ENCODE data around the gene TIAM2.

TIAM2 gene

DNA sequence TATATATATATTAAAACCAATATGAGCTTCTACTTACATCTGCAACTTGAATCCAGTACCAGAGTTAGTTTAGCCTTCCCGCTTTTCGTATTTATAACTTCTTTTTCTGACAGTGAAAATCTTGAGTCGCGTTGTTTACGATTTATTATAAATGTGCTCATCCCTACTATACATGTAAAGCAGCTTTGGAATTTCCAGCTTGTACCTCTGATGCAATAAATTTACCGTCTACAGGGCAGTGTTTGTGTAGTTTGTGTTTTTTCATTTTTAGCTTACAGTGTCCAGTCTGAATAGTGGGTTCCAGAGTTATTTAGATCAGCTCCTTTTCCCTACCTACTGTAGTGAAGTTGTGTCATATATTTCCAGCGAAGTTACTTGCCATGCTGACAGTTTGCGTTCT is 66.3 kb downstream of the TIAM2 start:
- DNase-seq (ENCODE audit: low read depth, low spot score) = no peak

DNA sequence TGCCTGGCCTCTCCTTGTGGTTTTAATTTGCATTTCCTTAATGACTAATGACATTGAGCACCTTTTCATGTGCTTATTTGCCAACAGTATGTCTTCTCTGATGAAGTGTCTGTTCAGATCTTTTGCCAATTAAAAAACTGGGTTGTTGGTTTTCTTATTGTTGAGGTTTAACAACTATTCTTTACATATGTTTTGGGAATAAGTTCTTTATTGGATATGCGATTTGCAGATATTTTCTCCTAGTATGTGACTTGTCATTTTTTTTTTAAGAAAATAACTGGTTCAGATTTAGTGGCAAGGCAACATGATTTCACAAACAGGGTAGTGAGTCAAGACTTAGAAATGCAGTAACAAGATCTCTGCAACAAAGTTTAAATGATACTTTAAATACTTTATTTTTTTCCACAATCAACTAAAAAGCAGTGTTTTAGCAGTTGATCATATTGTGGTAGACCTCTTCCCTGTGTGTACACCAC is 67.8 kb downstream of the TIAM2 start:
- DNase-seq (ENCODE audit: low read depth, low spot score) = no peak

DNA sequence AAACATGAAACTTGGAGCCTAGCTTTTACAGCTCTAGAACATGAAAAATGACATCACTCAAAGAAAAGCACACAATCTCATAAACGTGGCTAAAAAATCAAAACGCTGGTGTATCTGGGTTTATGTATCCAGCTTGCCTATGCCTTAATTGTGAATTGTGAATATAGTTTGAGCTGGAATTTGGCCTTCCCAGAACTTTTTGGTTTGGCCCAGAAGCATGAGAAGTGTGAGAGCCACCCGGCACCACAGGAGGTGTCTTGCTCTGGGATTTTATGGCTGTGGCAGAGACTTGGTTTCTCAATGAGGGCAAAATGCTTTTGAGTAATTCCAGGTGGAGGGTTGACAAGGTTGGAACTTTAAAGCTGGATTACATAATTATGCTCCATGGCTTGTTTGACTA is 69.2 kb downstream of the TIAM2 start:
- no peak for DNase-seq (ENCODE audit: low read depth, low spot score)

DNA sequence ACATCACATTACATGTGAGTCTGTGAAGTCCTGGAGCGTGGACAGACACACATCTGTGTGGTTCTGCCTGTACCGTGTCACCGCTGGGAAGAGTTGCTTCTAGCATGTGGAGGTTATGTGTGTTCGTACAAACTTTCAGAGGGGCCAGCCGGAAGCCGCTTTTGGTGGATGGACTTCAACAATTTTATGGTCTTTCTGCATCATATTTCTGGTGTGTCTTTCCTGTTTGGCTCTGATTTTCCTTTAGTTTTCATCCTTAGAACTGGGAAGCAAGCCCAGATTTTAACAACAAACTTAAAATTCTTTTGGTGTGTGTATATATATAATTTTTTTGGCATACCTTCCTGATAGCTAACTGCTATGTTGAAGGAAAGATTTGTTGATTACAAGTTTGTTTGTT is 71.2 kb downstream of the TIAM2 start:
- DNase-seq (ENCODE audit: low read depth, low spot score) = no peak

DNA sequence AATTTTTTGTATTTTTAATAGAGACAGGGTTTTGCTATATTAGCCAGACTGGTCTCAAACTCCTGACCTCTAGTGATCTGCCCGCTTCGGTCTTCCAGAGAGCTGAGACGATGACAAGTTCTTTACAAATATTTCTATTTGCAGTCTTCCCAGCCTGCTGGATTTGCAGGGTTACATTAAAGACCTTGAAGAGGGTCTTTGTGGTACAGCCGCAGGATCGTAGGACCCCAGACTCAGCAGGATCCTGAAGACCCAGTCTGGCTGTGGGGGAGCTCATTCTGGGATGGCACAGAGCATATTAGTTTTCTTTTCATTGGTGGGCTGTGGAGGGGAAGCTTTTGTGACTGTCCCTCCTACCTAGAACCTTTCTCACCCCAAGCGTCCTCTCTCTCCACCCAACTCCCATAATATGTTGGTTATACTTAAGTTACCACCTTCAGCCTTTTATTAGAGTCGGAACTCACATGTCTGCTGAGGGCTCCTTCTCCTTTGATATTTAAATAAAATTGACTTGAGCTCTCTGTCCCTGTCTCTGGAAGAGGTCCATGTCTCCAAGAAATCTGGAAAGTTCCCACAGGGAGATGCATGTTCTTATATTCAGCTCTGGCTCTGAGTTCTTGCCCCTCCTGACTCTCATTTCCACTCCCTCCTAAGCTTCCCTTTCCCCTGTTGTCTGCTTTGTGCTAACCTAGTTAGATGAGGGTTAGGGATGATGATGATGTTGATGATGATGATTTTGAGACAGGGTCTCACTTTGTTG is 72.0 kb downstream of the TIAM2 start:
- no peak for DNase-seq (ENCODE audit: low read depth, low spot score)

DNA sequence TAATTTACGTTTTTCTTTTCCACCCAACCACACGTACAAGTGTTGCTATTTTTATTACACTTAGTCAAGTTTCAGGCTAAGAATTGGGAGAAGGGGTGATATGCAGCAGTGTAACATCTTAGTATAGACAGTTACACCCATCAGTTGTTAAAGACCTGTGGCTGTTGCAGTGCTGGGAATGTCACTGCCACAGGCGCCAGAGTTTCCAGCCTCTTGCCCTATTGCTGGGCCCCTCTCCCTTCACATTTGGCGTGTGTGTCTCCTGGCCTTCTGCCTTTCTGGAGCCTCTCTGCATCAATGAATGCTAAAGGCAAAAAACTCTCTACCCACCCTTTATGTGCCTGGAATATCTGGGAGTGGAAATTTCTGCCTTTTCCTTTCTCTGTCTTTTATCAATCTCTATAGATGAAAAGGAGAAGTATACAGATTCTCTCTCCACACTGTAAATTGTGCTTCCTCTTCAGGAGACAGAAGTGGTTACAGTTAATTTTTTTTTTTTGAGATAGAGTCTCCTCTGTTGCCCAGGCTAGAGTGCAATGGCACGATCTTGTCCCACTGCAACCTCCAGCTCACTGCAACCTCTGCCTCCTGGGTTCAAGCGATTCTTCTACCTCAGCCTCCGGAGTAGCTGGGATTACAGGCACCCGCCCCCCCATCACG is 73.0 kb downstream of the TIAM2 start:
- DNase-seq (ENCODE audit: low read depth, low spot score) = no peak

DNA sequence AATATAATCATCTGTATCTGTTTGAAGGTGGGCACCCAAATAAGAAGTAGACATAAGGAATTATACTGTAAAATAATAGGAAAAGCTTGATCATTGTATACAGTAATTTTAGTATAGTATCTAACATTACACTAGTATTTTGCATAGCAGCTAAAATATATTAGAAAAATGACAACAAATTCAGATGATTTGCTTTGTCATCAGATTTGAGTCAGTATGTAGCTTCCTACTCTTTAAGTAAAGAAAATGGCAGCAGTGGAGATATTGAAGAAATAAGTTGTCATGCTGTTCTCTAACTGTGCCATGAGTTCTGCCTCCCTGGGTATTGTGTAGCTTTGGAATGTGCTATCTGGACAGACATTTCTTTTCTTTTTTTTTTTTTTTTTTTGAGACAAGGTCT is 74.4 kb downstream of the TIAM2 start:
- DNase-seq (ENCODE audit: low read depth, low spot score) = no peak

DNA sequence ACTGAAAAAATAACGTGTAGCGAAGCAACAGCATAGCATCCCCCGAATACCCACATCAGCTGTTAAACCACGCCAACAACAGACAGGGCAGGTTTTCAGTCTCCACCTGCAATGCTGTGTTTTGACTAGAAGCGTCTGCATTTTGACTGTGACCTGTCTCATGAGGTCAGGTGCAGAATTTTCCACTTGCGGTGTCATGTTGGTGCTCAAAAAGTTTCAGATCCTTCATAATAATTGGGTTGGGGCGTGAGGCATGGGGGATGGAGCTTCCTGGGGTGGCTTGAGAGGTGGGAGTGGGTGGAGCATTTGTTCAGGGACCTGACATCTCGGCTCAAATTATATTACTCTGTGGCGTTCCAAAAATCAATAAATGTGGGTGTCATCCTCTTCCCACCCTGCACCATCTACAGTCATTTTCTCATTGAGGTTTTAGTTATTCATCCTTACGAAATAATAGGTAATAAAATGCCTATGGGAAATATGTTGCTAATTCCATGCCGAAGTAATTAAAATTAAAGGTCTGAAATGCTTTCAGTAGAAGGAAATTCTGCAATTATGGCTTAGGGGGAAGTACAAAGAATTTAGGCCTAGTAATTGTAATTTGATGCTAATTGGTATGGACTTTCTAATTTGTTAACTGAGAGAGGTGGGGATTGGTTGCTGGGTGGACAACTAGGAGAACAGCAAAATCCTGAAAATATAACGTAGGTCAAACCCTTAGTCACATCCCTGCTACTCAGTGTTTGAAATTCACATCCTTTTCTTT is 81.0 kb downstream of the TIAM2 start:
- no peak for DNase-seq (ENCODE audit: low read depth, low spot score)

DNA sequence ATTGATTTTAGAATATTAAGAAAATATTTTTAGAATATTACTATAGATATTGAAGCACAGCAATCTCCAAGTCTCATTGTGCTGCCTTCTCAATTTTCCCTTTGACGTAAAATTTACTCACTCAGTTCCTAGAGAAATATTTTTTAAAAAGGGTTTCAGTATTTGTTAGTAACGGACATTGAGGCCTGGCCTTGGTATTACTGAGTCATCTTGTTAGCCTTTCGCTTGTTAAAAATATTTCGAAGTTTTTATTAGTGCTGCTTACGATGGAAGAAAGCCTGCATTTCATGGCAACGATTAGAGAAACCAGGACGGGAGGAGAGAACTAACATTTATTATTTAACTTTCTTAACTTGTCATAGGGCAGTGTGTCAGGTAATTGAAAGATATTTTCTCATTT is 82.2 kb downstream of the TIAM2 start:
- no peak for DNase-seq (ENCODE audit: low read depth, low spot score)

DNA sequence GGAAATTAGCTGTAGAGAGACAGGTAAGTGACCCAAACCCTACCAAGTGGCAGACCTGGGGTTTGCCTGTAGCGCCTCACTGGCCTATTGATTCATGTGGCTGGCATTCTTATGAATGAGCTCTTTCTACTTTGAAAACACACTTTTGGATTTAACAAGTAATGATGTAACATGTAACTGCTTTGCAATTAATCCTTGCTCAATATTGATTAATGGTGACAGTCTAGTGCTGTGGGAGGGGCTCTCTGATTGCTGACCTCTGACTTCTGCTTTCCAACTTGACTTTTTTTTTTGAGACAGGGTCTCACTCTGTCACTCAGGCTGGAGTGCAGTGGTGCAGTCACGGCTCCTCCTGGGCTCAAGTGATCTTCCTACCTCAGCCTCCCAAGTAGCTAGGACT is 82.7 kb downstream of the TIAM2 start:
- no peak for DNase-seq (ENCODE audit: low read depth, low spot score)

DNA sequence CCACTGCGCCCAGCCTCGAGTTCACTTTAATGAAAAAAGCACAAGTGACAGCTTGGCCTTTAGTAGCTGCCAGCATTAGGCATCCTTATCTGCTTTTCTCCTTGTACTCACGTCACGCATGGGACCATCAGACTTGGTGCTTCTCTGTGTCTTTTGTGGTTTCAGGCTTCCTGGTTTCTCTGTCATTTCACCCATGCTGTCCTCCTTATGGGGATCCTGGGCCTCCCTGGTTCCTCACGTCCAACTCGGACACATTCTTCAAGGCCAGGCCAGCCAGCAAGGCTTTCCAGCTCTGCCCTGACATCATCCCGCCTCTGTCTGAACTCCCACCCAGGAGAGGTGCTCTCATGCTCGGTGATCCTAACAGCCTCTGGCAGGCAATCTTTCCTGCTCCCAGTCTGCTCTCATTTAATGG is 83.2 kb downstream of the TIAM2 start:
- no peak for DNase-seq (ENCODE audit: low read depth, low spot score)

DNA sequence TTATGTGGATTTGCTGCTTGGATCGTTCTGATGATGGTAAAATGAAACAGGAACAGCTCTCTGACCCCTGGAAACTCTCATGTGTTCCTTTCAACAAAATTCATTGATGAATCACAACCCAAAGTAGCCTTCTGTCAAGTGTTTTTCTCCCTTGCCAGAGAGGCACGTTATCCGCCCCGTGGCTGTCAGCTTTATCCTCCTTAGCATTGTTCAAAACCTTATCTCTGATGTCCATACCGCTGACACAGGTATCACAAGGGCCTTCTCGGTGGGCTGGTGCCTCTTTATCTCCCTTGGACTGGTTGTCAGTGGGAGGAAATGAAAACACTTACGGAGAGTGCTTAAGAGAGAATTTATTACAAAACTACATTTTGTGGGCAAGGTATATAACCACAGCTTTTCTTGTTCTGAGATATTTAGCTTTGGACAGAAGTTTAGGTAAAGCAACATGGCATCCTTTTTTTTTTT is 84.9 kb downstream of the TIAM2 start:
- no peak for DNase-seq (ENCODE audit: low read depth, low spot score)

DNA sequence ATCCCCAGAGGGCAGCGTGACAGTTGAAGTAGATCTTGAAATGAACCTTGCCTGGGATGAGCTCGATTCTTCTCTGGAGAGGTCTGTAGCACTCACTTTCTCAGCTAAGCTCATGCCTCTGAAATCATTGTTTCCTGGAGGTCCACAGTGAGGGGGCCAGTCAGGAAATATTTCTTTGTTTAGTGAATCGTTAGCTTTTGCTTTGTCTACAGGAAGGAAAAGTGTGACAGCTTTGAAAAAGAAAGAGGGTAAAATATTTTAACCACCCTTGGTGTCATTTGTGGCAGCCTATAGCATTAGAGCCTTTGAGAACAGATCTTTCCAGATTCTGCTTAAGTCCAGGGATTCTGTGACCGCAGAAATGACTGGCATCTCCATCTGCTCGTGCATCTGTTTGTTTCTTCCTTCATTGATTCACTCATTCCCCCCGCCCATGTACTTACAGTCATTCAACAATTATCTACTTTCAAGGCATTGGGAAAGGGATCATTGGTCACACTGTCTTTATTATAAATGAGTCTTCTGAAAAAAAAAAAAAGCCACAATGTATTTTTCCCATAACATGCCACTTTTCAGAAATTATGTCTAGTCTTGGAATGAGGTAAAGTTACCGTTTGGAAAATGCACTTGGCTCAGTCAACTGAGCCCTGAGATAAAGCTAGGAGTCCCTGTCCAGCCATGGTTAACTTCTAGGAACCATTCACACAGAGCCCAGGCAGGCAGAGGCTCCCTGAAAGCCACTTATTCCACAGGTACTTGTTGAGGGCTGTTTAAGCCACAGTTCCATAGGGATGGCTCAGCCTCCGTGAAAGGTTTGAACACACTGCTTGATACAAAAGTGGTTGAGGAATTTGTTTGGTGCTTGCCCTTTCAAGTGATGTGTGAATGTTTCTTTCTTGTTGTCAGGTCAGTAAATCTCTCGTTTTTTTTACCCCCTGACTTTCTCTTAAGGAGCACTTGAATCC is 86.0 kb downstream of the TIAM2 start:
- no peak for DNase-seq (ENCODE audit: low read depth, low spot score)

DNA sequence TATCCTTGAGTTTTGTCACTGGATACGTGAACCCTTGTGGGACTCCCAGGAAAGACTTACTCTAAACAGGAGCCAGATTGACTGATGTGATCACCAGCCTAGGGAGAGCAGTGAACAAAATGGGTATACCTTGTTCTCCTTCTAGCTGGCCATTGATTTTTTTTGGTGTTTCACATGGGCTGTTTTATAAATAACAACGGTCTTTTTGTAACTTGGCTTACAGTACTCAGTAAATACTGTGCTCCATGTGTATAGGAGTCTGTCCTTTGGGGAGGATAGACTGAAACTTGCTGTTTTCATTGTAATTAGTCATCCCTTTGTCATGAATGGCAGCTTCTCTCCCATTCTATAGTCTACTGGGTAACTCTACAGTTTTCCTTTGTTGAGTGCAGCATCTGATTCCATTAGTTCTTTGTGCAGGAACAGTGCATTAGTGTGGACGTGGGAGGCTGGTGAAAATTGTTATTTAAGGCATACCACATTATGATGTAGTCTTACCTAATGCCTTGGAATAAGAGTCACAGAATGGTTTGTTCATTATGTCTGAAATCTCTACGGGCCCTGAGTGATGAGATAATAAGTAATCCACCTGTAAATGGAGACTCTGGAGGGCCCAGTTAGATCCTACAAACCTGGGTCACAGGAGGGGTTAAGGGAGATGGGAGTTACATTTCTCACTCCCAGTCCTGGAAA is 89.5 kb downstream of the TIAM2 start:
- no peak for DNase-seq (ENCODE audit: low read depth, low spot score)

DNA sequence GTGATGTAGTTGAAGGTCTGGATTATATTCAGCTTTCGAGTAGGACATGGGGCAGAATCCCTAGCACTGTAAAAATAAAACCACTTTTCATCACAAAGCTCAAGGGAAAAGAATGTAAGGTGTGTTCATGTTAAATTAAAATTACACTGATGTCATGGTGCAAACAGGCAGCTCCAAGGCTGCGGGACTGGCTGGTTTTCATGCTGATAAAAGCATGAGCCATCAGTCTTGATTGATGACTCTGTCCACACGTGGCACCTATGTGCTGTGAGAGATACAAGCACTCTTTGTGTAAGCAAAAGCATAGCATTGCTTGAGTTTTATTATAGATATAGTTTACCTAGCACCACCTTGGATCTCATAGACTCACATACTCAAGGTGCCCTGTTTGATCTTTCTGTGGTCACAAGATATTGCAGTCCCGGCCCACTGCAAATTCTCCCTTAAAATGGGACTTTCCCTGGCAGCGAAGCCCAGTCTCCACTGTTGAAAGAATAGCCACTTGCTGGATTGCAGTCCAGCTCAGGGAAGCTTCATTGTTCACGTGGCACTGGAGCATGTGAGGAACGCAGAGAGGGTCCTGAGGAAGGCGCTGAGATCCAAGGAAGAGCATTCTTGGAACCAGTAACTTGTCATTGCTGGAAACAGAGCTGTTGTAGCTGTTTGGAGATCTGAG is 90.6 kb downstream of the TIAM2 start:
- no peak for DNase-seq (ENCODE audit: low read depth, low spot score)

DNA sequence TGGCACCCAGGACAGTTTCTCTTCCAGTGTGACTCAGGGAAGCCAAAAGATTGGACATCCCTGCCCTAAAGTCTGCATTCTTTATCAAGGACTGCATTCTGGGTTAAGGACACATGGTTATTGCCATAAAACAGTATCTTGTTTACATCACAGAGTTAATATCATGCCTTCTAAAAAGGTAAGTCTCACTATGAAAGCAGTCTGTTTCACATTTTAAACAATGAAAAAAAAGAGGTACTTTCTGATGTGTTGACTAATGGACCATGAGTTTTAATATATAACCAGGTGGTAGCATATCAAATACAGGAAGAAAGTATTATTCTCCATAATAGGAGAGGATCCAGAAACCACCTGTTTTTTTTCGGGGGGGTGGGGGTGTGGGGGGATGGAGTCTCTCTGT is 93.7 kb downstream of the TIAM2 start:
- DNase-seq (ENCODE audit: low read depth, low spot score) = no peak

DNA sequence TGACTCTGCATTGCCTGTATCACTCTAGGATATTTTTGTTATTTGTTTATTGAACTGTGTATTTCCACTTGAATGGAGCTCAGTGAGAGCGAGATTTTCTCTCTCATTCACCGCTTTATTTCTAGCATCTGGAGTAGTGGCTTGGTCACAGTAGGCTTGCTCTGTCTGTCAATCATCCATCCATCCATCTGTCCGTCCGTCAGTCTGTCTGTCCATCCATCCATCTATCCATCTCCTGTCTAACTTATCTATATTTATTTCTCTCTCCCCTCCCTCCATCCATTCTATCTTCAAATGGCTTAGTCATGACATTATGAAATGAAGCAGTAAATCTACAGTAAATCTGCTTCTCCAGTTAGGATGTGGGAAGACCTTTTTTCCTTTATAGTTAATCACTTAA is 94.6 kb downstream of the TIAM2 start:
- no peak for DNase-seq (ENCODE audit: low read depth, low spot score)

DNA sequence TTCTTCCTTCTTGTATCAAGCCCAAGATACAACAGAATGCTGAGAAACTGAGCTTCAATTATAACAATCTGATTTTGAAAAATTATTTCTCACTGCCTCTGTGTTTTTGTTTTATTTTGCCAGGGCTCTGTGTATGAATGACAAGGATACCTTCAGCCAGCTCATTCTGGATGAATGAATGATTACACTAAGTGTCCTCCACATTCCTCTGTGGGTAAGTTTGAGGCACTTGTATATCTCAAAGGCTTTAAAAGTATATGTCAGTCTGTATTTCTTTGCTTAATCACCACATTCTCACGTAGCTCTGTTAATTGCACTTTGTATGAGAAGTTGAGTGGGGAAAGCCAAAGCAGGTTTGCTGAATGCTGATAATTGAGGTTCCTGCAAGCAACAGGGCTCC is 95.1 kb downstream of the TIAM2 start:
- no peak for DNase-seq (ENCODE audit: low read depth, low spot score)

DNA sequence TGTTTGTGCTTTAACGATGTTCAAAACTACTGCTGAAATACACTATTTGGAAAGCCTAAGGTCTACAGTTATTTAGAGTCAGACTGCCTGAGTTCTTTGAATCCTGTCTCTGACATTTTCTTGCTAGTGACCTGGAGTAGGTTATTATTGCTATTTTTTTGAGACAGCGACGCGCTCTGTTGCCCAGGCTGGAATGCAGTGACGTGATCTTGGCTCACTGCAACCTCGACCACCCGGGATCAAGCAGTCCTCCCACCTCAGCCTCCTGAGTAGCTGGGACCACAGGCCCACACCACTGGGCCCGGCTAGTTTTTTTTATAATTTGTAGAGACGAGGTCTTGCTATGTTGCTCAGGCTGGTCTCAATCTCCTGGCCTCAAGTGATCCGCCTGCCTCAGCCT is 96.6 kb downstream of the TIAM2 start:
- DNase-seq (ENCODE audit: low read depth, low spot score) = no peak

DNA sequence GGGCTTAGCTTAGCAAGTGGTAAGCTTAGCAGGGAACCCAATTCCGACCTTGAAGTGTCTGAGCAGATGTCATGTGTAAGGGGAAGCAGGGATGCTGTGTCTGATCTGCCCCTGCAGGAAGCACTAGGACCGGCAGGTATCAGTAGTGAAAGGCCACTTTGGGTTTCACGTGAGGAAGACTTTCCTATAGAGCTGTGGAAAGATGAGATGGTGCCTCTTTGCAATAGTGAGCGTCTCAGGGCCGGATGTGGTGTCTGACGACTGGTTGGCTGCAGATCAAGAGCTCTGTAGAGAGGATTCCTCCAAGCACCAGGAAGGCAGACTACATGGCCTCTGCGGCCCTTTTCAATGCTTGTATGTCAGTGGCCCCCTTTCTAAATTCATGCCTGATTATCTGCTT is 98.3 kb downstream of the TIAM2 start:
- DNase-seq (ENCODE audit: low read depth, low spot score) = no peak

Data from activated CD4-positive, CD25-positive, alpha-beta regulatory T cell treated with anti-CD3 and anti-CD28 coated beads, Interleukin-2, amount 50 U/mL, for 16 hours (primary cell).